ENCODE measurements around the gene AK5.

Gene AK5

GRCh38 chr1:77438236-77438913, 156.6 kb downstream of the AK5 start:
- peak; percentile 41 for DNase-seq (ENCODE audit: low spot score)

- no peak for DNase-seq (ENCODE audit: low spot score)
Observed at GRCh38 chr1:77446841-77447555, 165.2 kb downstream of the AK5 start.

GRCh38 chr1:77447669-77448068, 165.8 kb downstream of the AK5 start:
- no peak for DNase-seq (ENCODE audit: low spot score)

GRCh38 chr1:77459881-77460280, 178.1 kb downstream of the AK5 start:
- no peak for DNase-seq (ENCODE audit: low spot score)

GRCh38 chr1:77461691-77462090, 179.9 kb downstream of the AK5 start:
- no peak for DNase-seq (ENCODE audit: low spot score)

- DNase-seq (ENCODE audit: low spot score) = no peak
Observed at GRCh38 chr1:77463216-77463615, 181.4 kb downstream of the AK5 start.

- DNase-seq (ENCODE audit: low spot score) = no peak
Observed at GRCh38 chr1:77465139-77465538, 183.3 kb downstream of the AK5 start.

- DNase-seq (ENCODE audit: low spot score) = no peak
Observed at GRCh38 chr1:77465922-77466321, 184.1 kb downstream of the AK5 start.

GRCh38 chr1:77467021-77467595, 185.3 kb downstream of the AK5 start:
- DNase-seq (ENCODE audit: low spot score) = peak; percentile 86

- DNase-seq (ENCODE audit: low spot score) = no peak
Observed at GRCh38 chr1:77467741-77468140, 185.9 kb downstream of the AK5 start.

GRCh38 chr1:77468257-77468948, 186.6 kb downstream of the AK5 start:
- DNase-seq (ENCODE audit: low spot score) = peak; percentile 51

- no peak for DNase-seq (ENCODE audit: low spot score)
Observed at GRCh38 chr1:77468949-77469710, 187.3 kb downstream of the AK5 start.

- no peak for DNase-seq (ENCODE audit: low spot score)
Observed at GRCh38 chr1:77471691-77472090, 189.9 kb downstream of the AK5 start.

GRCh38 chr1:77473690-77474089, 191.9 kb downstream of the AK5 start:
- DNase-seq (ENCODE audit: low spot score) = no peak

- DNase-seq (ENCODE audit: low spot score) = no peak
Observed at GRCh38 chr1:77475641-77476040, 193.8 kb downstream of the AK5 start.

- no peak for DNase-seq (ENCODE audit: low spot score)
Observed at GRCh38 chr1:77476475-77476874, 194.7 kb downstream of the AK5 start.

- DNase-seq (ENCODE audit: low spot score) = no peak
Observed at GRCh38 chr1:77484334-77484733, 202.5 kb downstream of the AK5 start.

GRCh38 chr1:77484926-77485325, 203.1 kb downstream of the AK5 start:
- no peak for DNase-seq (ENCODE audit: low spot score)

GRCh38 chr1:77487631-77488030, 205.8 kb downstream of the AK5 start:
- DNase-seq (ENCODE audit: low spot score) = no peak

- DNase-seq (ENCODE audit: low spot score) = no peak
Observed at GRCh38 chr1:77489910-77490309, 208.1 kb downstream of the AK5 start.

GRCh38 chr1:77494026-77494425, 212.2 kb downstream of the AK5 start:
- no peak for DNase-seq (ENCODE audit: low spot score)

GRCh38 chr1:77498918-77499317, 217.1 kb downstream of the AK5 start:
- DNase-seq (ENCODE audit: low spot score) = no peak

All from globus pallidus (tissue), 1 donor.